Measurements from ENCODE around the gene YIPF2. TPM values are rescaled to one million over a fixed set of nuclear protein-coding genes. Genes with fewer than 3 reads are reported as not detected.

The YIPF2 gene
- total RNA-seq, 1 donor from 2014 or later, result 21.7 TPM

DNA sequence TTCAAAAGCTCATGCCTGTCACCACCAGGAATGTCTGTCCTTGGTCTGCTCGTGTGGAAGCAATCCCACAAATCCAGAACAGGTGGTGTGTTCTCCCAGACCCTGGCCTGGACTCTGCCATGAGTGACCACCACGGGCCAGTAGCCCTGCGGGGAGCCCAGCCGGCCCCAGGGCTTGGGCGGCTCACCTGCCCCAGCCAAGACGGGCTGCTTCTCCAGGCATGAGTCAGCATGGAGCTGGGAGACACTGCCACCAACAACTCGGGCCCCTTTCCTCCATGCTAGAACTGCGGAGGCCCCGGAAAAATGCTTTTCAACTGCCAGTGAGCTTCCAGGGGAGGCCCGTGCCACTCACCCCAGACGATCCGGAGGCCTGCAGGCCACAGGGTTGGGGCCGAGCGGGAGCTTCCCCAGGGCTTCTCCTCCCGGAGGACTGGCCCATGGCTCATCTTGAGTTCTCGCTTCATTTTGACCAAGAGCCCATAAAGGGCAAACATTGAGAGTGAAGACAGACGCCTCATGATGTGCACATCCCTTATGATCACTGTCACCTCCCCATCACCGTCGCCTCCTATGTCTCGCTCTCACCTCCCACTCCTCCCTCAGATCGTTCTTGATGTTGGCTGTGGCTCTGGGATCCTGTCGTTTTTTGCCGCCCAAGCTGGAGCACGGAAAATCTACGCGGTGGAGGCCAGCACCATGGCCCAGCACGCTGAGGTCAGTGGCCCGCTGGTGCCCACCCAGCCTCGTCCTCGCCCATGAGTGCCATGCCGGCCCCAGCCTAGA, 16.7 kb downstream of the YIPF2 start:
- H3K27me3 Mint-ChIP-seq, result no peaks in the 10 kb centered on the region
- DNase-seq, result no peak
- no peaks in the 10 kb centered on the region for H3K4me1 Mint-ChIP-seq
- H3K36me3 Mint-ChIP-seq (ENCODE audit: low read depth), result peaks cover 23% of the 10 kb centered on the region
- intact Hi-C loops (cut with micrococcal nuclease), result no loop called here
- H3K4me3 Mint-ChIP-seq, result no peak overlapping the region
- H3K9me3 Mint-ChIP-seq, result no peaks in the 10 kb centered on the region
- no peak overlapping the region for H3K27ac Mint-ChIP-seq

GRCh38 chr19:10908380-10908960, 20.0 kb downstream of the YIPF2 start:
- no peak for DNase-seq
- intact Hi-C loops (cut with micrococcal nuclease), result no loop called here
- H3K27ac Mint-ChIP-seq, result no peak overlapping the region
- H3K36me3 Mint-ChIP-seq (ENCODE audit: low read depth), result peaks cover 17% of the 10 kb centered on the region
- no peaks in the 10 kb centered on the region for H3K4me1 Mint-ChIP-seq
- no peak overlapping the region for H3K4me3 Mint-ChIP-seq
- H3K9me3 Mint-ChIP-seq, result no peaks in the 10 kb centered on the region
- no peaks in the 10 kb centered on the region for H3K27me3 Mint-ChIP-seq

GRCh38 chr19:10907925-10908324, 20.5 kb downstream of the YIPF2 start:
- Mint-ChIP-seq H3K27ac (no peak overlapping the region), H3K9me3 (peaks cover 3% of the 10 kb centered on the region), H3K27me3 (no peaks in the 10 kb centered on the region), H3K4me1 (peaks cover 2% of the 10 kb centered on the region), H3K4me3 (no peak overlapping the region), H3K36me3 (ENCODE audit: low read depth) (peaks cover 18% of the 10 kb centered on the region)
- intact Hi-C loops (cut with micrococcal nuclease), result no loop called here
- DNase-seq, result no peak

GRCh38 chr19:10899151-10899653, 29.2 kb downstream of the YIPF2 start:
- DNase-seq, result no peak
- Mint-ChIP-seq H3K36me3 (ENCODE audit: low read depth) (peaks cover 4% of the 10 kb centered on the region), H3K27ac (no peak overlapping the region), H3K27me3 (no peaks in the 10 kb centered on the region), H3K4me1 (peaks cover 17% of the 10 kb centered on the region), H3K9me3 (peaks cover 4% of the 10 kb centered on the region), H3K4me3 (no peak overlapping the region)
- intact Hi-C loops (cut with micrococcal nuclease), result no loop called here

DNA sequence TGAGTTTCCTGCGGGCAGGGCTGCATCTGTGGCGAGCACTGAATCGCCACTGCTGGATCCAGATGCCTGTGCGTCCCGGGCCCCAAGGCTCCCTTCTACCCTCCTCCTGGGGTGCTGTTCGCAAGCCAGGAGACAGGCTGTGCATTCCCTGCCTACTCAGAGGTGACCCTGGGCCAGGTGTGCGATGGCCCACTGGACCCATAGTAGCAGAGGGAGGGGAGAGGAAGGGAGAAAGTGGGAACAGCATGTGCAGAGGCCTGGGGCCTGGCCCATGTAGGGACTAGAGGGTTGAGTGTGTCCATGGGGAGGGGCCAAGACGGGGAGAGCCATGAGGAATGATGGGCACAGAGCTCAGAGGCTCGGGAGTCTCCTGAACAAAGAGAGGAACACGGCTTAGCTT, 29.8 kb downstream of the YIPF2 start:
- Mint-ChIP-seq H3K4me3 (no peak overlapping the region), H3K4me1 (peaks cover 17% of the 10 kb centered on the region), H3K27me3 (no peaks in the 10 kb centered on the region), H3K9me3 (peaks cover 4% of the 10 kb centered on the region), H3K27ac (no peak overlapping the region), H3K36me3 (ENCODE audit: low read depth) (peaks cover 4% of the 10 kb centered on the region)
- DNase-seq, result no peak
- intact Hi-C loops (cut with micrococcal nuclease), result no loop called here

DNA sequence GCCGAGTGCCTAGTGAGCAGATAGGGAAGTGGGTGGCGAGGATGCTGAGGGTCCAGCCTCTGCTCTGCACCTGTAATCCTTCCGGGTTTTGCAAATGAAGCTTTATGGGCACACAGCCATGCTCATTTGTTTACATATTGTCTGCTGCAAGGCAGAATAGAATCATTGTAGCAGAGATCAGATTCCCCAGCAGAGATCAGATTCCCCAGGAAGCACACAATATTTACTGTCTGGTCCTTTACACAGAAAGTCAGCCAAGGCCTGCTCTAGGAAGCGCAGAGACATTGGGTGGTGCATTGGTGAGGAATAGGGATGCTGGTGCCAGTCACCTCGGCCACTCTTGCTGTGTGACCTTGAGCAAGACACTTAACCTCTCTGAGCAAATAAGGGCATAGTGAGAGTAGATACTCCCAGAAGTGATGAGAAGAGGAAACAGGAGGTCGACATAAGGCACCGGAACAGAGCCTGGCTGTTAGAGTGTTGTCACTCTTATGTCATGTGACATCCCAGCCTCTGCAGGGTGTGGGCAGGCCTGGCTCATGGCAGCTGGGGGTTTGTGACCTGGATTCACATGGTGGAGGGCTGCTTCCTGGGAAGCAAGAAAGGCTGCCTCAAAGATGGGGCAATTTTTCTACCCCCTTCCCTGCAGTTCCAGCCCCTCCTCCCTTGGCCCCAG, 31.4 kb downstream of the YIPF2 start:
- DNase-seq, result peak; percentile 67
- intact Hi-C loops (cut with micrococcal nuclease), result no loop called here
- H3K27me3 Mint-ChIP-seq, result no peaks in the 10 kb centered on the region
- peaks cover 13% of the 10 kb centered on the region for H3K4me1 Mint-ChIP-seq
- H3K36me3 Mint-ChIP-seq (ENCODE audit: low read depth), result no peaks in the 10 kb centered on the region
- H3K27ac Mint-ChIP-seq, result no peak overlapping the region
- no peaks in the 10 kb centered on the region for H3K9me3 Mint-ChIP-seq
- no peak overlapping the region for H3K4me3 Mint-ChIP-seq

DNA sequence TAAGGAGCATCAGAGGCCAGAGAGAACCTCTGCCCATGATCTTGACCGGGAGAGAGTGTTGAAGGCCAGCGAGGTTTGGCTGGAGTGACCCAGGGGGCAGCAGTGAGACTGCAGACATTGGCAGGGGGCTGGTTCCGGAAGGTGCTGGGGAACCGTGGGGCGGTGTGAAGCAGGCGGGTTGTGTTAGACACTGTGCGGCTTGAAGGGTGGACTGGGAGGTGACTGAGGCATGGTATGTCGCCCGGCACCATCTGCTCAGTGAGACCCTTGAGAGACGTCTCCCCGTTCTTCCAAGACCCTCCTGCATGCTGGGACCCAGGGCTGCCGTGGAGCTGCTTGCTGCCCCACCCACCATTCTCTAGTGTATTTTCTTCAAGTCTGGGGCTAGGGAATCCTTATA, 32.5 kb downstream of the YIPF2 start:
- Mint-ChIP-seq H3K27ac (peak overlapping the region; percentile 27), H3K27me3 (no peaks in the 10 kb centered on the region), H3K4me1 (peaks cover 13% of the 10 kb centered on the region)

DNA sequence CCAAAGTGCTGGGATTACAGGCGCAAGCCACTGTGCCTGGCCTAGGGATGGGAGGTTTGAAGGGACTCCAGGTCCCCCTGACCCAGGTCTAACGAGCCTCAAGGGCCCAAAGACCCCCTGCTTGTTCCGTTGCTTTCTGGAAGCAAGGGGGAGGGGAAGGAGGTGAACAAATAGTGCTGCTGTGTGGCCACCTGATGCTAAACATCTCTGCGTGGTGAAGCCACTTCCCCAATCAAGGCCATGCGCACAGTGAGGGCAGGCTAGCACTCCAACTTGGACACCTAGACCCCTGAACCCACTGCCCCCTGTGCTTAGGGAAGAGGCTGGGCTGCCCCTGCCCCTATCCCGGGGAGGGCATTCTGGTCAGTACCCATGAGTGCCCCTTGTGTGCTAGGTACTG, 33.1 kb downstream of the YIPF2 start:
- H3K9me3 Mint-ChIP-seq, result no peaks in the 10 kb centered on the region
- H3K27me3 Mint-ChIP-seq, result no peaks in the 10 kb centered on the region
- no peak overlapping the region for H3K27ac Mint-ChIP-seq
- intact Hi-C loops (cut with micrococcal nuclease), result no loop called here
- no peaks in the 10 kb centered on the region for H3K36me3 Mint-ChIP-seq (ENCODE audit: low read depth)
- DNase-seq, result no peak
- H3K4me1 Mint-ChIP-seq, result peaks cover 13% of the 10 kb centered on the region
- H3K4me3 Mint-ChIP-seq, result no peak overlapping the region

More for the DNA sequence above, 32.5 kb downstream of the YIPF2 start:
- Mint-ChIP-seq H3K4me3 (no peak overlapping the region), H3K36me3 (ENCODE audit: low read depth) (no peaks in the 10 kb centered on the region), H3K9me3 (no peaks in the 10 kb centered on the region)
- no peak for DNase-seq
- intact Hi-C loops (cut with micrococcal nuclease), result no loop called here

DNA sequence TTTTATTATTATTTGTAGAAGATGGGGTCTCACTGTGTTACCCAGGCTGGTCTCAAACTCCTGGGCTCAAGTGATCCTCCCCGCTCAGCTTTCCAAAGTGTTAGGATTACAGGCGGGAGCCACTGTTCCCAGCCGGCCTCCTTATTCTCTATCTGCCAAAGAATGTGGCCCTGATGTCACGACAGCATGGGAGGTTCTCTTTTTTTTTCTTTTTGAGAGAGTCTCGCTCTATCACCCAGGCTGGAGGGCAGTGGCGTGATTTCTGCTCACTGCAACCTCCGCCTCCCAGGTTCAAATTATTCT, 33.6 kb downstream of the YIPF2 start:
- DNase-seq, result no peak
- H3K36me3 Mint-ChIP-seq (ENCODE audit: low read depth), result no peaks in the 10 kb centered on the region
- no peak overlapping the region for H3K4me3 Mint-ChIP-seq
- intact Hi-C loops (cut with micrococcal nuclease), result no loop called here
- H3K27me3 Mint-ChIP-seq, result no peaks in the 10 kb centered on the region
- H3K27ac Mint-ChIP-seq, result no peak overlapping the region
- peaks cover 11% of the 10 kb centered on the region for H3K4me1 Mint-ChIP-seq
- H3K9me3 Mint-ChIP-seq, result no peaks in the 10 kb centered on the region

GRCh38 chr19:10892256-10892655, 36.2 kb downstream of the YIPF2 start:
- Mint-ChIP-seq H3K27ac (no peak overlapping the region), H3K36me3 (ENCODE audit: low read depth) (no peaks in the 10 kb centered on the region), H3K4me1 (peaks cover 11% of the 10 kb centered on the region), H3K9me3 (no peaks in the 10 kb centered on the region), H3K4me3 (no peak overlapping the region), H3K27me3 (no peaks in the 10 kb centered on the region)
- intact Hi-C loops (cut with micrococcal nuclease), result no loop called here
- no peak for DNase-seq

- DNase-seq, result no peak
- Mint-ChIP-seq H3K4me3 (no peak overlapping the region), H3K4me1 (peaks cover 9% of the 10 kb centered on the region), H3K27me3 (no peaks in the 10 kb centered on the region), H3K9me3 (no peaks in the 10 kb centered on the region), H3K27ac (no peak overlapping the region), H3K36me3 (ENCODE audit: low read depth) (no peaks in the 10 kb centered on the region)
- intact Hi-C loops (cut with micrococcal nuclease), result no loop called here
Observed at GRCh38 chr19:10891405-10892086, 36.9 kb downstream of the YIPF2 start.

GRCh38 chr19:10889880-10890279, 38.6 kb downstream of the YIPF2 start:
- Mint-ChIP-seq H3K36me3 (ENCODE audit: low read depth) (no peaks in the 10 kb centered on the region), H3K4me1 (peaks cover 3% of the 10 kb centered on the region), H3K4me3 (no peak overlapping the region)

DNA sequence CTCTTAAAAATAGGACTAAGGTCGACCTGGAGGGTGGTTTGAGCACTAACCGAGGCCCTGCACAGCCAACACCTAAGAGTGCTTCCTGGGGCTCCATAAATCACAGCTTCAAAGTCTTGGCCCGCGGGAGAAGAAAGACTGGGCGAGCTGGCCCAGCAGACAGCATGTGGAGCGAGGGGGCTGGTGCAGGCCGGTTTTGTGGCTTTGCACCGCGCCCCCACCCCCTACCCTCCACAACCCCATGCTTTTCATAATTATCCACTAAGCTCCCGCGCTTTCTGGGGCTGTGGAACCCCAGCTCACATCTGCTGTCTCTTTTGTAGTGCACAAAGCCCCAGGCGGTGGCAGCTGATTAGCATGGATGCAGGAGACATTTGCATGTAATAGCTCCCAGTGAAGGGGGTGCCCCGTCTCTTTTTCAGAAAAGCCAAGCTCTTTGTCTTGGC, 40.0 kb downstream of the YIPF2 start:
- no peak overlapping the region for H3K27ac Mint-ChIP-seq
- intact Hi-C loops (cut with micrococcal nuclease), result no loop called here
- H3K36me3 Mint-ChIP-seq (ENCODE audit: low read depth), result no peaks in the 10 kb centered on the region
- DNase-seq, result no peak
- no peak overlapping the region for H3K4me3 Mint-ChIP-seq
- peaks cover 3% of the 10 kb centered on the region for H3K4me1 Mint-ChIP-seq
- H3K9me3 Mint-ChIP-seq, result no peaks in the 10 kb centered on the region
- no peaks in the 10 kb centered on the region for H3K27me3 Mint-ChIP-seq

More at GRCh38 chr19:10889880-10890279, 38.6 kb downstream of the YIPF2 start:
- DNase-seq, result no peak
- intact Hi-C loops (cut with micrococcal nuclease), result no loop called here
- Mint-ChIP-seq H3K27me3 (no peaks in the 10 kb centered on the region), H3K27ac (no peak overlapping the region), H3K9me3 (no peaks in the 10 kb centered on the region)

Measured in activated CD4-positive, alpha-beta T cell treated with anti-CD3 and anti-CD28 coated beads, Interleukin-2, amount 10 ng/mL, durations not matched to agents 24 days and 14 days (primary cell).